HEK293 (cell line): ENCODE data around the gene BEND6.

Experiments
- CTCF ChIA-PET: fragments of 350-600 bp; formaldehyde crosslinking; extraction: SDS; loops from one replicate; lab custom pipeline; 2021; ENCODE audit warnings: antibody characterized with exemption; lab: Yijun Ruan, JAX
- POLR2A ChIA-PET: fragments of 300-600 bp; formaldehyde crosslinking; extraction: SDS; loops from one replicate; lab custom pipeline; 2020; ENCODE audit warnings: antibody characterized with exemption, inconsistent platforms; lab: Yijun Ruan, JAX
- H3K27ac ChIP-seq: fragments of 200-500 bp; sonication (Bioruptor generic); 2 replicates; pipeline ENCODE4 v1.5.1; 2014; ENCODE audit warnings: low read depth, low read length, control low read depth, inconsistent platforms; ENCODE audit errors: extremely low read depth
- H3K36me3 ChIP-seq, 2 experiments: fragments of 200-500 bp in 1 of 2; sonication (Bioruptor generic) in 1 of 2; 1 replicate in 1 of 2; 2 replicates in 1 of 2; pipeline ENCODE4 v1.5.1; 2014 to 2017; ENCODE audit warnings: inconsistent platforms in 2 of 2, low read length in 2 of 2; ENCODE audit not compliant: control insufficient read depth in 2 of 2, insufficient read depth in 1 of 2
- H3K4me1 ChIP-seq: fragments of 200-500 bp; sonication (Bioruptor generic); 2 replicates; pipeline ENCODE4 v1.5.1; 2014; ENCODE audit warnings: mild to moderate bottlenecking, low read length, inconsistent platforms; ENCODE audit not compliant: control insufficient read depth, insufficient read depth
- H3K4me3 ChIP-seq: 2 replicates; pipeline ENCODE4 v1.5.1; 2011; ENCODE audit warnings: low read depth, mild to moderate bottlenecking, control low read depth, low read length, moderate library complexity
- H3K9me3 ChIP-seq: fragments of 200-500 bp; sonication (Bioruptor generic); 2 replicates; pipeline ENCODE4 v1.5.1; 2014; ENCODE audit warnings: low read depth, low read length, inconsistent platforms; ENCODE audit not compliant: control insufficient read depth, insufficient read depth
- FEZF1 ChIP-seq: fragments of 450-650 bp; formaldehyde crosslinking; IDR thresholded peaks from 2 replicates; pipeline ENCODE4 v1.5.1; 2016; ENCODE audit warnings: missing biosample characterization, missing genetic modification characterization
- GLI4 ChIP-seq: fragments of 450-650 bp; formaldehyde crosslinking; IDR thresholded peaks from 2 replicates; pipeline ENCODE4 v1.5.1; 2016; ENCODE audit warnings: missing biosample characterization, missing genetic modification characterization
- KLF1 ChIP-seq: fragments of 450-650 bp; formaldehyde crosslinking; IDR thresholded peaks from 2 replicates; pipeline ENCODE4 v1.5.1; 2016; ENCODE audit warnings: missing biosample characterization, missing genetic modification characterization
- KLF16 ChIP-seq: fragments of 450-650 bp; formaldehyde crosslinking; IDR thresholded peaks from 2 replicates; pipeline ENCODE4 v1.5.1; 2017; ENCODE audit warnings: missing biosample characterization, missing genetic modification characterization
- KLF8 ChIP-seq: fragments of 450-650 bp; formaldehyde crosslinking; IDR thresholded peaks from 2 replicates; pipeline ENCODE4 v1.5.1; 2016; ENCODE audit warnings: missing biosample characterization, missing genetic modification characterization
- MEIS1 ChIP-seq: sonication (generic); formaldehyde crosslinking; IDR thresholded peaks from 2 replicates; pipeline ENCODE4 v1.8.1; 2022; ENCODE audit warnings: missing genetic modification reagents, mild to moderate bottlenecking, borderline replicate concordance
- OVOL3 ChIP-seq: fragments of 450-650 bp; formaldehyde crosslinking; IDR thresholded peaks from 2 replicates; pipeline ENCODE4 v1.5.1; 2016; ENCODE audit warnings: missing biosample characterization, missing genetic modification characterization
- PRDM4 ChIP-seq: fragments of 450-650 bp; formaldehyde crosslinking; IDR thresholded peaks from 2 replicates; pipeline ENCODE4 v1.5.1; 2017; ENCODE audit warnings: missing biosample characterization, missing genetic modification characterization
- YY1 ChIP-seq: fragments of 450-650 bp; formaldehyde crosslinking; IDR thresholded peaks from 2 replicates; pipeline ENCODE4 v1.5.1; 2018; ENCODE audit warnings: missing biosample characterization, missing genetic modification characterization
- YY2 ChIP-seq: fragments of 450-650 bp; formaldehyde crosslinking; IDR thresholded peaks from 2 replicates; pipeline ENCODE4 v1.5.1; 2016; ENCODE audit warnings: missing biosample characterization, missing genetic modification characterization
- ZBTB1 ChIP-seq: fragments of 450-650 bp; formaldehyde crosslinking; IDR thresholded peaks from 2 replicates; pipeline ENCODE4 v1.5.1; 2016; ENCODE audit warnings: missing biosample characterization, missing genetic modification characterization
- ZBTB49 ChIP-seq: fragments of 450-650 bp; formaldehyde crosslinking; IDR thresholded peaks from 2 replicates; pipeline ENCODE4 v1.5.1; 2016; ENCODE audit warnings: missing biosample characterization, missing genetic modification characterization, low read depth
- ZBTB6 ChIP-seq: fragments of 450-650 bp; formaldehyde crosslinking; IDR thresholded peaks from 2 replicates; pipeline ENCODE4 v1.5.1; 2017; ENCODE audit warnings: missing biosample characterization, missing genetic modification characterization
- ZFP3 ChIP-seq: fragments of 450-650 bp; formaldehyde crosslinking; IDR thresholded peaks from 2 replicates; pipeline ENCODE4 v1.5.1; 2016; ENCODE audit warnings: low read depth, missing biosample characterization, missing genetic modification characterization
- ZFP37 ChIP-seq: fragments of 450-650 bp; formaldehyde crosslinking; IDR thresholded peaks from 2 replicates; pipeline ENCODE4 v1.5.1; 2016; ENCODE audit warnings: missing biosample characterization, missing genetic modification characterization
- ZNF114 ChIP-seq: fragments of 450-650 bp; formaldehyde crosslinking; IDR thresholded peaks from 2 replicates; pipeline ENCODE4 v1.5.0; 2017; ENCODE audit warnings: missing biosample characterization, missing genetic modification characterization
- ZNF121 ChIP-seq: fragments of 450-650 bp; formaldehyde crosslinking; IDR thresholded peaks from 2 replicates; pipeline ENCODE4 v1.5.1; 2016; ENCODE audit warnings: missing biosample characterization, missing genetic modification characterization
- ZNF155 ChIP-seq: fragments of 450-650 bp; formaldehyde crosslinking; IDR thresholded peaks from 2 replicates; pipeline ENCODE4 v1.5.1; 2016; ENCODE audit warnings: missing biosample characterization, missing genetic modification characterization
- ZNF175 ChIP-seq: fragments of 450-650 bp; formaldehyde crosslinking; IDR thresholded peaks from 2 replicates; pipeline ENCODE4 v1.5.1; 2016; ENCODE audit warnings: missing biosample characterization, missing genetic modification characterization
- ZNF211 ChIP-seq: fragments of 450-650 bp; formaldehyde crosslinking; IDR thresholded peaks from 2 replicates; pipeline ENCODE4 v1.5.1; 2016; ENCODE audit warnings: low read depth, missing biosample characterization, missing genetic modification characterization
- ZNF223 ChIP-seq: fragments of 450-650 bp; formaldehyde crosslinking; IDR thresholded peaks from 2 replicates; pipeline ENCODE4 v1.5.1; 2016; ENCODE audit warnings: missing biosample characterization, missing genetic modification characterization
- ZNF239 ChIP-seq: fragments of 450-650 bp; formaldehyde crosslinking; IDR thresholded peaks from 2 replicates; pipeline ENCODE4 v1.5.1; 2016; ENCODE audit warnings: missing biosample characterization, missing genetic modification characterization
- ZNF274 ChIP-seq, 2 experiments: fragments of 200-500 bp in 1 of 2; fragments of 450-650 bp in 1 of 2; sonication (Bioruptor generic) in 1 of 2; formaldehyde crosslinking in 1 of 2; IDR thresholded peaks; 2 replicates each; pipeline versions ENCODE4 v1.5.1 to v1.6.1; 2014 to 2016; ENCODE audit warnings: borderline replicate concordance in 1 of 2, inconsistent platforms in 1 of 2, low read length in 1 of 2, missing biosample characterization in 1 of 2, missing genetic modification characterization in 1 of 2
- ZNF311 ChIP-seq: fragments of 450-650 bp; formaldehyde crosslinking; IDR thresholded peaks from 2 replicates; pipeline ENCODE4 v1.5.1; 2017; ENCODE audit warnings: missing biosample characterization, missing genetic modification characterization, borderline replicate concordance
- ZNF645 ChIP-seq: fragments of 450-650 bp; formaldehyde crosslinking; IDR thresholded peaks from 2 replicates; pipeline ENCODE4; 2016; ENCODE audit warnings: missing biosample characterization, missing genetic modification characterization
- ZNF670 ChIP-seq: fragments of 450-650 bp; formaldehyde crosslinking; IDR thresholded peaks from 2 replicates; pipeline ENCODE4 v1.5.1; 2016; ENCODE audit warnings: missing biosample characterization, missing genetic modification characterization, low read depth
- ZNF776 ChIP-seq: fragments of 450-650 bp; formaldehyde crosslinking; IDR thresholded peaks from 2 replicates; pipeline ENCODE4 v1.5.0; 2017; ENCODE audit warnings: missing biosample characterization, missing genetic modification characterization, borderline replicate concordance
- ZSCAN23 ChIP-seq: fragments of 450-650 bp; formaldehyde crosslinking; IDR thresholded peaks from 2 replicates; pipeline ENCODE4 v1.5.1; 2016; ENCODE audit warnings: missing biosample characterization, missing genetic modification characterization
- ZXDB ChIP-seq: fragments of 450-650 bp; formaldehyde crosslinking; IDR thresholded peaks from 2 replicates; pipeline ENCODE4 v1.5.1; 2016; ENCODE audit warnings: missing biosample characterization, missing genetic modification characterization

BEND6 gene

GRCh38 chr6:57068061-57068460 is 113.2 kb downstream of the BEND6 start:
- POLR2A ChIA-PET, result no interaction called here
- Histone ChIP-seq H3K4me1 (peaks cover 2% of the 10 kb centered on the region; the same call in 1 of the 2 replicates), H3K36me3 (peaks cover 22 to 28% of the 10 kb centered on the region in 2 experiments), H3K27ac (no peak overlapping the region), H3K9me3 (no peaks in the 10 kb centered on the region), H3K4me3 (no peak overlapping the region)
- no peak for TF ChIP-seq ZNF223
- TF ChIP-seq ZSCAN23 (tag by site-specific recombination), result no peak
- TF ChIP-seq ZNF211 (tag by site-specific recombination), result no peak
- no peak for TF ChIP-seq KLF1 (tag by site-specific recombination)
- TF ChIP-seq ZNF114 (tag by site-specific recombination), result no peak
- no peak for TF ChIP-seq PRDM4 (tag by site-specific recombination)
- TF ChIP-seq ZBTB6 (tag by site-specific recombination), result no peak
- no peak for TF ChIP-seq ZNF175 (tag by site-specific recombination)
- TF ChIP-seq ZNF239 (tag by site-specific recombination), result no peak
- TF ChIP-seq ZFP3 (tag by site-specific recombination), result no peak
- no peak for TF ChIP-seq ZXDB (tag by site-specific recombination)
- no peak for TF ChIP-seq ZBTB49 (tag by site-specific recombination)
- no peak for TF ChIP-seq FEZF1 (tag by site-specific recombination)
- no peak for TF ChIP-seq ZNF645 (tag by site-specific recombination)
- CTCF ChIA-PET, result interaction anchor here (0.5 to 0.6 kb wide), 2 partner anchors 14 to 498 kb away, joined by 4 to 5 read pairs; no protein-coding TSS in a partner anchor

- CTCF ChIA-PET, result no interaction called here
- H3K9me3 ChIP-seq, result no peaks in the 10 kb centered on the region
- H3K4me3 ChIP-seq, result no peak overlapping the region
- H3K27ac ChIP-seq, result no peak overlapping the region
- peaks cover 2% of the 10 kb centered on the region; the same call in 1 of the 2 replicates for H3K4me1 ChIP-seq
- H3K36me3 ChIP-seq, result peaks cover 23% of the 10 kb centered on the region in 2 experiments
- POLR2A ChIA-PET, result no interaction called here
- TF ChIP-seq ZFP37 (tag by site-specific recombination), result no peak
- TF ChIP-seq ZNF121 (tag by site-specific recombination), result no peak
- TF ChIP-seq KLF8, result no peak
- TF ChIP-seq GLI4 (tag by site-specific recombination), result no peak
- TF ChIP-seq ZBTB1 (tag by site-specific recombination), result no peak
- no peak for TF ChIP-seq ZNF670 (tag by site-specific recombination)
- TF ChIP-seq ZNF274 (IDR thresholded peaks at IDR 0.05; ENCODE audit: low read length), result no peak
- no peak for TF ChIP-seq ZNF274 (tag by site-specific recombination; IDR thresholded peaks at IDR 0.05; ENCODE audit: borderline replicate concordance)
- TF ChIP-seq YY2 (tag by site-specific recombination), result no peak
- no peak for TF ChIP-seq ZNF776 (tag by site-specific recombination)
- no peak for TF ChIP-seq KLF16 (tag by site-specific recombination)
- TF ChIP-seq OVOL3 (tag by site-specific recombination), result no peak
- TF ChIP-seq ZNF175 (tag by site-specific recombination), result no peak
- TF ChIP-seq YY1 (tag by site-specific recombination), result no peak
- TF ChIP-seq ZNF155, result no peak
- TF ChIP-seq MEIS1 (CRISPR knock-in tag), result no peak
- TF ChIP-seq ZNF311, result no peak
These were observed 114.3 kb downstream of the BEND6 start for GRCh38 chr6:57069228-57069627.
